ENCODE data around the gene PSMG1. TPM values are rescaled to one million over a fixed set of nuclear protein-coding genes. Genes with fewer than 3 reads are reported as not detected.

Gene PSMG1
- 25.9 TPM for total RNA-seq
- 50.8 TPM for polyA plus RNA-seq (ENCODE audit: insufficient read depth, low read depth, low replicate concordance)
- long read RNA-seq, donor 1, transcript PSMG1-201 (7 exons, 2,154 nt) = major isoform, 13 of 15 reads
- long read RNA-seq, donor 1, partial matches to known transcripts = 0 of 15 reads
- long read RNA-seq, donor 1, other reads (novel, unspliced or antisense) = 0 of 15 reads
- long read RNA-seq, donor 2, transcript PSMG1-201 (7 exons, 2,154 nt) = major isoform, 9 of 17 reads
- long read RNA-seq, donor 2, partial matches to known transcripts = 5 of 17 reads
- long read RNA-seq, donor 2, other reads (novel, unspliced or antisense) = 0 of 17 reads
- long read RNA-seq, donor 3, transcript PSMG1-201 (7 exons, 2,154 nt) = major isoform, 9 of 13 reads
- long read RNA-seq, donor 3, partial matches to known transcripts = 0 of 13 reads
- long read RNA-seq, donor 3, other reads (novel, unspliced or antisense) = 0 of 13 reads
- long read RNA-seq, donor 4, transcript PSMG1-201 (7 exons, 2,154 nt) = major isoform, 7 of 7 reads
- long read RNA-seq, donor 4, partial matches to known transcripts = 0 of 7 reads
- long read RNA-seq, donor 4, other reads (novel, unspliced or antisense) = 0 of 7 reads
- long read RNA-seq, donor 5 = 0 reads
- long read RNA-seq, donor 6, transcript PSMG1-201 (7 exons, 2,154 nt) = major isoform, 25 of 33 reads
- long read RNA-seq, donor 6, partial matches to known transcripts = 5 of 33 reads
- long read RNA-seq, donor 6, other reads (novel, unspliced or antisense) = 0 of 33 reads
- long read RNA-seq, donor 7, transcript PSMG1-201 (7 exons, 2,154 nt) = major isoform, 11 of 19 reads
- long read RNA-seq, donor 7, partial matches to known transcripts = 2 of 19 reads
- long read RNA-seq, donor 7, other reads (novel, unspliced or antisense) = 6 of 19 reads
- long read RNA-seq, donor 8, transcript PSMG1-201 (7 exons, 2,154 nt) = major isoform, 6 of 8 reads
- long read RNA-seq, donor 8, partial matches to known transcripts = 0 of 8 reads
- long read RNA-seq, donor 8, other reads (novel, unspliced or antisense) = 0 of 8 reads
- long read RNA-seq, donor 9, transcript PSMG1-201 (7 exons, 2,154 nt) = major isoform, 6 of 9 reads
- long read RNA-seq, donor 9, partial matches to known transcripts = 0 of 9 reads
- long read RNA-seq, donor 9, other reads (novel, unspliced or antisense) = 0 of 9 reads
- long read RNA-seq, donor 10, transcript PSMG1-201 (7 exons, 2,154 nt) = major isoform, 9 of 10 reads
- long read RNA-seq, donor 10, partial matches to known transcripts = 0 of 10 reads
- long read RNA-seq, donor 10, other reads (novel, unspliced or antisense) = 0 of 10 reads

- Histone ChIP-seq H3K36me3 (ENCODE audit: control insufficient read depth in 2 of 3, insufficient read depth in 3 of 3, low read length in 3 of 3) (peaks cover 0 to 7% (median 0%) of the 10 kb centered on the region in 3 donors), H3K4me1 (ENCODE audit: control insufficient read depth in 2 of 3, insufficient read depth in 2 of 3, low read depth in 1 of 3, low read length in 3 of 3) (peaks cover 0 to 8% (median 6%) of the 10 kb centered on the region in 3 donors), H3K27ac (ENCODE audit: low read depth in 2 of 2, low read length in 2 of 2) (peak within 1 kb of the TSS; percentile 90 to 93), H3K9ac (ENCODE audit: low read length in 3 of 3) (peak within 1 kb of the TSS; percentile 66 to 86 (median 83)), H3K4me3 (ENCODE audit: low read length in 3 of 3) (peak within 1 kb of the TSS; percentile 80 to 90 (median 85)), H3K9me3 (ENCODE audit: control insufficient read depth in 2 of 3, insufficient read depth in 1 of 3, low read length in 3 of 3) (no peaks in the 10 kb centered on the region), H3K27me3 (ENCODE audit: control insufficient read depth, insufficient read depth, low read length) (no peaks in the 10 kb centered on the region)
- intact Hi-C loops (cut with DNase I) = no loop called here
- FAIRE-seq = no peak
- TF ChIP-seq CTCF (IDR thresholded peaks at IDR 0.05; ENCODE audit: borderline replicate concordance, extremely low read depth, insufficient read depth) = no peak
- peak; percentile 93 to 98 (median 96) for DNase-seq
These were observed at the start of gene PSMG1 for GRCh38 chr21:39183272-39184049. Gene PSMG1, minus strand, starts transcription at chr21:39183451. Its CDS starts 66 bp downstream, at chr21:39183385.

- Histone ChIP-seq H3K4me1 (ENCODE audit: control insufficient read depth in 2 of 3, insufficient read depth in 2 of 3, low read depth in 1 of 3, low read length in 3 of 3) (no peaks in the 10 kb centered on the region), H3K27me3 (ENCODE audit: control insufficient read depth, insufficient read depth, low read length) (no peaks in the 10 kb centered on the region), H3K27ac (ENCODE audit: low read depth in 2 of 2, low read length in 2 of 2) (no peak overlapping the region), H3K9me3 (ENCODE audit: control insufficient read depth in 2 of 3, insufficient read depth in 1 of 3, low read length in 3 of 3) (no peaks in the 10 kb centered on the region), H3K9ac (ENCODE audit: low read length in 3 of 3) (no peak overlapping the region), H3K36me3 (ENCODE audit: control insufficient read depth in 2 of 3, insufficient read depth in 3 of 3, low read length in 3 of 3) (peaks cover 2 to 40% (median 23%) of the 10 kb centered on the region in 3 donors), H3K4me3 (ENCODE audit: low read length in 3 of 3) (no peak overlapping the region)
- FAIRE-seq = no peak
- TF ChIP-seq CTCF (IDR thresholded peaks at IDR 0.05; ENCODE audit: borderline replicate concordance, extremely low read depth, insufficient read depth) = no peak
- DNase-seq = no peak
- intact Hi-C loops (cut with DNase I) = no loop called here
These were observed 49.6 kb upstream of the PSMG1 start for GRCh38 chr21:39232861-39233291.

- Histone ChIP-seq H3K36me3 (ENCODE audit: control insufficient read depth in 2 of 3, insufficient read depth in 3 of 3, low read length in 3 of 3) (peaks cover 4 to 8% (median 6%) of the 10 kb centered on the region in 3 donors), H3K4me3 (ENCODE audit: low read length in 3 of 3) (no peak overlapping the region), H3K9ac (ENCODE audit: low read length in 3 of 3) (no peak overlapping the region), H3K27ac (ENCODE audit: low read depth in 2 of 2, low read length in 2 of 2) (no peak overlapping the region), H3K27me3 (ENCODE audit: control insufficient read depth, insufficient read depth, low read length) (no peaks in the 10 kb centered on the region), H3K4me1 (ENCODE audit: control insufficient read depth in 2 of 3, insufficient read depth in 2 of 3, low read depth in 1 of 3, low read length in 3 of 3) (no peaks in the 10 kb centered on the region), H3K9me3 (ENCODE audit: control insufficient read depth in 2 of 3, insufficient read depth in 1 of 3, low read length in 3 of 3) (no peaks in the 10 kb centered on the region)
- TF ChIP-seq CTCF (IDR thresholded peaks at IDR 0.05; ENCODE audit: borderline replicate concordance, extremely low read depth, insufficient read depth) = no peak
- FAIRE-seq (no peak), DNase-seq (no peak)
- intact Hi-C loops (cut with DNase I) = no loop called here
These were observed 41.7 kb upstream of the PSMG1 start for GRCh38 chr21:39224930-39225329.

Data from kidney (tissue), 22 donors.